K562 (cell line): ENCODE results near the gene HEMGN. TPM values are rescaled to one million over a fixed set of nuclear protein-coding genes. Genes with fewer than 3 reads are reported as not detected.

Experiments
- ATAC-seq: fragments of 200-7000 bp; cut with Tn5 transposase; 3 replicates; pipeline ENCODE4 v1.9.1; 2020; ENCODE audit warnings: moderate library complexity
- BruUV-seq: library from RNA; stranded (reverse); fragments of 400-500 nt; replicated peaks from 2 replicates; lab custom pipeline; 2021; lab: Mats Ljungman, UMichigan
- CTCF ChIA-PET: fragments of 300-600 bp; formaldehyde crosslinking; extraction: SDS; loops from one replicate; lab custom pipeline; 2021; ENCODE audit warnings: low intra/inter-chr PET ratio; lab: Yijun Ruan, JAX
- POLR2A ChIA-PET: fragments of 300-600, 350-650 bp; sonication (Branson Sonifier 250); formaldehyde crosslinking; extraction: SDS; loops from one replicate; lab custom pipeline; 2021; ENCODE audit warnings: antibody characterized with exemption, inconsistent platforms; lab: Yijun Ruan, JAX
- DNase-seq, 4 experiments: peaks; one replicate each; pipeline versions ENCODE4 v3.0.0 to v3.0.0-alpha.2; 2011 to 2018; ENCODE audit warnings: low spot score in 3 of 4, mixed read lengths in 3 of 4; ENCODE audit errors: extremely low read depth in 1 of 4
- FAIRE-seq: peaks from 2 replicates; lab custom pipeline; 2011; peaks lifted over from hg19 to GRCh38; lab: Jason Lieb, UNC
- H2AFZ ChIP-seq: 2 replicates; pipeline ENCODE4 v1.6.0; 2011; ENCODE audit warnings: low read depth, low read length, control low read depth, inconsistent platforms
- H3K27ac ChIP-seq: fragments of 200-600 bp; 3 replicates; pipeline ENCODE4 v1.8.0; 2011; ENCODE audit warnings: low read depth, mild to moderate bottlenecking, control low read depth, inconsistent platforms, low read length, moderate library complexity, mixed read lengths; ENCODE audit errors: extremely low read depth
- H3K27me3 ChIP-seq, 2 experiments: fragments of 300-600 bp in 1 of 2; 2 replicates in 1 of 2; 3 replicates in 1 of 2; pipeline versions ENCODE4 v1.6.0 to v1.8.0; 2011; ENCODE audit warnings: inconsistent platforms in 2 of 2, low read length in 2 of 2, mild to moderate bottlenecking in 1 of 2, mixed read lengths in 1 of 2, moderate library complexity in 1 of 2; ENCODE audit not compliant: control insufficient read depth in 2 of 2, insufficient read depth in 2 of 2
- H3K36me3 ChIP-seq: fragments of 300-600 bp; 3 replicates; pipeline ENCODE4 v1.8.0; 2011; ENCODE audit warnings: mild to moderate bottlenecking, low read length, inconsistent platforms; ENCODE audit not compliant: control insufficient read depth, insufficient read depth
- H3K4me1 ChIP-seq, 2 experiments: fragments of 200-600 bp in 1 of 2; replicated peaks in 1 of 2; 2 replicates in 1 of 2; 3 replicates in 1 of 2; pipeline versions ENCODE4 v1.5.1 to v1.8.0; 2011; ENCODE audit warnings: inconsistent platforms in 2 of 2, low read length in 2 of 2, mild to moderate bottlenecking in 1 of 2, mixed read lengths in 1 of 2, moderate library complexity in 1 of 2; ENCODE audit not compliant: control insufficient read depth in 2 of 2, insufficient read depth in 2 of 2
- H3K4me2 ChIP-seq: 2 replicates; pipeline ENCODE4 v1.6.1; 2011; ENCODE audit warnings: low read length, control low read depth, inconsistent platforms, mixed read lengths; ENCODE audit not compliant: insufficient read depth
- H3K4me3 ChIP-seq: fragments of 200-600 bp; sonication (generic), shearing (Covaris generic); 2 replicates; pipeline ENCODE4 v1.5.1; 2016; ENCODE audit warnings: control low read depth, inconsistent platforms
- H3K79me2 ChIP-seq: fragments of 200-600 bp; 3 replicates; pipeline ENCODE4 v1.8.0; 2011; ENCODE audit warnings: low read length, inconsistent platforms; ENCODE audit not compliant: control insufficient read depth, insufficient read depth
- H3K9ac ChIP-seq, 2 experiments: 2 replicates each; pipeline versions ENCODE4 v1.6.0 to v1.6.1; 2011; ENCODE audit warnings: low read depth in 2 of 2, low read length in 2 of 2, control low read depth in 1 of 2, inconsistent platforms in 1 of 2, mild to moderate bottlenecking in 1 of 2, mixed read lengths in 1 of 2; ENCODE audit not compliant: insufficient read depth in 1 of 2
- H3K9me1 ChIP-seq: one replicate; pipeline ENCODE4 v1.6.0; 2011; ENCODE audit warnings: inconsistent platforms, mild to moderate bottlenecking, low read length, moderate library complexity; ENCODE audit not compliant: control insufficient read depth, insufficient read depth
- H3K9me3 ChIP-seq: replicated peaks from 2 replicates; pipeline ENCODE4 v1.5.1; 2011; ENCODE audit warnings: low read depth, low read length, inconsistent platforms; ENCODE audit not compliant: control insufficient read depth, insufficient read depth
- H4K20me1 ChIP-seq: replicated peaks from 2 replicates; pipeline ENCODE4 v1.6.1; 2011; ENCODE audit warnings: low read length, inconsistent platforms, mixed read lengths; ENCODE audit not compliant: control insufficient read depth, insufficient read depth
- BCL6 ChIP-seq: fragments of 250-450 bp; sonication (Bioruptor Pico); IDR thresholded peaks from 2 replicates; pipeline ENCODE4 v1.4.0; 2020
- MXD1 ChIP-seq: fragments of 250-450 bp; sonication (Bioruptor Pico); IDR thresholded peaks from 2 replicates; pipeline ENCODE4 v1.8.0; 2021; ENCODE audit warnings: borderline replicate concordance, mild to moderate bottlenecking, moderate library complexity; ENCODE audit not compliant: poor library complexity, severe bottlenecking
- PRPF4 ChIP-seq: fragments of 200-400 bp; formaldehyde crosslinking; IDR thresholded peaks from one replicate; pipeline ENCODE4 v1.6.1; 2017; ENCODE audit warnings: low read length, low read depth, mild to moderate bottlenecking; ENCODE audit not compliant: insufficient read depth, poor library complexity, severe bottlenecking
- RBM15 ChIP-seq: fragments of 200-400 bp; formaldehyde crosslinking; IDR thresholded peaks from 2 replicates; pipeline ENCODE4 v1.6.1; 2018; ENCODE audit warnings: mild to moderate bottlenecking, low read length, moderate library complexity; ENCODE audit not compliant: insufficient read depth
- RUNX1 ChIP-seq: sonication (generic); IDR thresholded peaks from 2 replicates; pipeline ENCODE4 v1.6.1; 2016; ENCODE audit warnings: antibody characterized with exemption, low read depth
- TSC22D4 ChIP-seq: fragments of 450-650 bp; IDR thresholded peaks from 2 replicates; pipeline ENCODE4 v1.6.1; 2016; ENCODE audit warnings: missing genetic modification characterization, missing biosample characterization, control low read depth
- USF2 ChIP-seq: sonication (generic); formaldehyde crosslinking; IDR thresholded peaks from 2 replicates; pipeline ENCODE4 v1.5.0; 2020; ENCODE audit warnings: missing genetic modification reagents
- ZBTB1 ChIP-seq: sonication (generic); formaldehyde crosslinking; IDR thresholded peaks from 2 replicates; pipeline ENCODE4 v1.8.1; 2023; ENCODE audit warnings: missing genetic modification reagents, low read depth, mild to moderate bottlenecking, borderline replicate concordance
- ZBTB2 ChIP-seq: fragments of 450-650 bp; IDR thresholded peaks from 2 replicates; pipeline ENCODE4 v1.6.1; 2016; ENCODE audit warnings: antibody characterized with exemption
- ZFP1 ChIP-seq: fragments of 450-650 bp; formaldehyde crosslinking; IDR thresholded peaks from 2 replicates; pipeline ENCODE4 v1.4.0; 2020; ENCODE audit warnings: mild to moderate bottlenecking, mixed read lengths
- ZNF224 ChIP-seq: sonication (generic); formaldehyde crosslinking; IDR thresholded peaks from 2 replicates; pipeline ENCODE4 v1.8.0; 2022; ENCODE audit warnings: mild to moderate bottlenecking, missing genetic modification reagents
- ZNF384 ChIP-seq: IDR thresholded peaks from 2 replicates; pipeline ENCODE4 v1.6.1; 2012; ENCODE audit warnings: low read depth, low read length, improper control_type of control experiment
- ZNF518B ChIP-seq: fragments of 250-450 bp; sonication (Bioruptor Pico); IDR thresholded peaks from 2 replicates; pipeline ENCODE4 v1.5.0; 2021; ENCODE audit warnings: mild to moderate bottlenecking, moderate library complexity
- ZNF57 ChIP-seq: fragments of 450-650 bp; formaldehyde crosslinking; IDR thresholded peaks from 2 replicates; pipeline ENCODE4 v1.4.0; 2020; ENCODE audit warnings: mild to moderate bottlenecking, moderate library complexity
- WGBS: fragments of 100-300 bp; shearing (Covaris generic); methylation state at CpG from one replicate; pipeline ENCODE4 v1.1.6; 2016; ENCODE audit warnings: low coverage, mixed read lengths; ENCODE audit not compliant: insufficient coverage; ENCODE audit errors: missing lambda C conversion rate; 5-methylcytosine and 5-hydroxymethylcytosine counted together
- in situ Hi-C: fragments of 300-500 bp; cut with MboI; formaldehyde crosslinking; loops from 4 replicates; pipeline ENCODE4 v1.15.0; 2018; ENCODE audit warnings: inconsistent platforms, mixed read lengths
- intact Hi-C: fragments of 100-400 bp; cut with micrococcal nuclease; formaldehyde crosslinking; loops from 2 replicates; pipeline ENCODE4 v1.14.2; 2022
- polyA plus RNA-seq, 8 experiments: library from polyadenylated mRNA; depleted of rRNA in 4 of 8; stranded (reverse) in 5 of 8; unstranded in 3 of 8; fragments of >200 nt; fragmentation: Nextera tagmentation in 2 of 8; fragmentation: Illumina TruSeq in 1 of 8; extraction: Ambion mirVana in 2 of 8; extraction: Trizol in 1 of 8; gene quantifications; 2 replicates each; pipeline versions ENCODE4 v1.2.1 to v1.2.3, GENCODE V29; 2011 to 2014; ENCODE audit warnings: inconsistent platforms in 1 of 8, missing spikeins in 1 of 8
- total RNA-seq, 7 experiments: library from RNA; depleted of rRNA in 6 of 7; stranded (reverse); fragments of >200 nt in 6 of 7; fragmentation: Illumina TruSeq in 2 of 7; extraction: Trizol in 2 of 7; gene quantifications; 2 replicates each; pipeline versions ENCODE4 v1.2.1 to v1.2.3, GENCODE V29; 2011 to 2021; ENCODE audit warnings: low replicate concordance in 1 of 7

HEMGN gene
- total and polyA plus RNA-seq, 9 of the 15 experiments (the other 6 are each of a cell fraction or from before 2014, with no cell fraction given), result 56.3 to 258 (median 137) TPM

GRCh38 chr9:97911970-97912369 lies 26.0 kb downstream of the HEMGN start (continued):
- no peak for TF ChIP-seq ZFP1
- TF ChIP-seq PRPF4, result no peak
- TF ChIP-seq RUNX1, result no peak
- no peak for TF ChIP-seq USF2 (CRISPR knock-in tag)
- TF ChIP-seq ZNF57 (CRISPR knock-in tag), result no peak

- no peak for ATAC-seq
- no peaks in the 10 kb centered on the region for H3K79me2 ChIP-seq
- WGBS, result 85% methylated on average over 2 of the region's 2 CpGs
- ChIA-PET POLR2A (interaction anchor here (1.3 to 1.6 kb wide), 3 partner anchors 8 to 10 kb away, joined by 4 to 10 read pairs (median 6); no protein-coding TSS in a partner anchor), CTCF (no interaction called here)
- H3K4me2 ChIP-seq, result no peak overlapping the region
- no peak for DNase-seq
- no peak overlapping the region for H3K27ac ChIP-seq
- no peaks in the 10 kb centered on the region for H3K9me1 ChIP-seq
- FAIRE-seq, result no peak
- H3K4me1 ChIP-seq, result no peaks in the 10 kb centered on the region; a peak in 2 of 5 replicates
- TF ChIP-seq ZBTB1 (CRISPR knock-in tag) (no peak), ZNF518B (CRISPR knock-in tag) (no peak), RBM15 (no peak), ZNF224 (CRISPR knock-in tag) (no peak), MXD1 (CRISPR knock-in tag) (no peak), TSC22D4 (tag) (no peak), BCL6 (CRISPR knock-in tag) (no peak), ZNF384 (no peak), ZBTB2 (no peak)
- H2AFZ ChIP-seq, result no peak overlapping the region
- no peaks in the 10 kb centered on the region for H3K9me3 ChIP-seq
- peaks cover 78% of the 10 kb centered on the region; the same call in 2 of the 3 replicates for H3K36me3 ChIP-seq
- in situ Hi-C loops, result loop anchor here (25.0 kb wide), 2 partner anchors 351 to 876 kb away; partner anchors contain the start of genes ANKS6 and TBC1D2
- no TSS peak for BruUV-seq
- no peaks in the 10 kb centered on the region for H4K20me1 ChIP-seq
- no peak overlapping the region for H3K4me3 ChIP-seq
- intact Hi-C loops, result no loop called here
- no peak overlapping the region for H3K9ac ChIP-seq
- no peaks in the 10 kb centered on the region for H3K27me3 ChIP-seq
Measured at GRCh38 chr9:97911528-97911927, 26.4 kb downstream of the HEMGN start.
